GM19193 (cell line): ENCODE measurements around the gene GPR183.

Source experiments
- POLR2A ChIP-seq: IDR thresholded peaks from 4 replicates; pipeline ENCODE4 v1.6.1; 2011; ENCODE audit not compliant: insufficient read depth, insufficient read length; ENCODE audit errors: extremely low read depth

Gene GPR183

DNA sequence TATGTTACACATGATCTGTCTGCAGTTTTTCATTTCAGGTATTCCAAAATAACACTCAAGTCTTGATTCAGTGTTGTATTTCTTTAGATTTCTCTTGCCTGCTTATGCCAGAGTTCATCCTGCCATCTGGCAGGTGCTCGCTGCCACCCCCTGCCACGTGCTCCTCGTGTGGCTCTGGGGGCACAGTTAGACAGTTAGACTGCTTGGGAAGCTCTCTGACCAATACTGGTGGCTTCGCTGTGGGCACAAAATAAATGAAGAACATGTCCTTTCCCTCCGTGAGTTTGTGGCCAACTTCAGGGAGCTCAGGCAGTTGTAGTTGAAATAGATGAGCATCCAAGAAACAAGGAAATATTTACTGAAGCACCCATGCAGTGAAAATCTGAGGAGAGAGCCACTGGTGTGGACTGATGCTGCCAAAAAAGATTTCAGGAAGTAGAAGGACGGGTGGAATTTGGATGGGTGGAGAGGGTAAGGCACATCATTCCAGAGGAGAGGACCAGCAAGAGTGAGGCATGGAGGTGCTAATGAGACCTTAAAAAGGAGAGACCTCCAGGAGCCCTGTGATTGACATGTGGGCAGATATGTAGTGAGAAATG lies 37.5 kb upstream of the GPR183 start:
- no peak for TF ChIP-seq POLR2A

DNA sequence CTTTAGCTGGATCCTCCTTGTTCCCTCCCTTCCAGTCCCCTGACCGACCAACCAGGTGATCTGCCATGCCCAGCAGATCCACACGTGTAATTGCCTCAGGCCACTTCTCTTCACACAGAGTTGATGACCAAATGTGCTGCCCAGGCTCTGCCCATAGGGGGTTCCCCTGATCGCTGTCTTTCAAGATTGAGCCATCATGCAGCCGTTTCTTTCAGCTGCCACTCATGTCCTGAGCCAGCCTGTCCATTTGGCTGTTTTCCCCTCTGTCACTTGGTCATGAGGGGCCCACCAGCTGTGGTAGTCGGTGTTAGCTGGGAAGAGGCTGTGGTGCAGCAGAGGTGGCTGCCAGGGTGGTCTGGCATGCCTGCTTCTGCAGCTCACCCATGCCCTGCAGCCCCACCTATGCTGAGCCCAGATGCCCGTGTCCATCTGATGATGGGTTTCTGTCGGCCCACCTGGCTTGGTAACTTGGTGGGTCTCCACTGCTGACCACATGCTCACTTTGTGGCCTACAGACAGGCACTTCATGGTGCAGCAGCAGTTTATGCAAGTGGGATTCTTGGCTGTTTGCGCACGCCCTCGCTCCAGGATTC lies 35.6 kb upstream of the GPR183 start:
- TF ChIP-seq POLR2A, result no peak

DNA sequence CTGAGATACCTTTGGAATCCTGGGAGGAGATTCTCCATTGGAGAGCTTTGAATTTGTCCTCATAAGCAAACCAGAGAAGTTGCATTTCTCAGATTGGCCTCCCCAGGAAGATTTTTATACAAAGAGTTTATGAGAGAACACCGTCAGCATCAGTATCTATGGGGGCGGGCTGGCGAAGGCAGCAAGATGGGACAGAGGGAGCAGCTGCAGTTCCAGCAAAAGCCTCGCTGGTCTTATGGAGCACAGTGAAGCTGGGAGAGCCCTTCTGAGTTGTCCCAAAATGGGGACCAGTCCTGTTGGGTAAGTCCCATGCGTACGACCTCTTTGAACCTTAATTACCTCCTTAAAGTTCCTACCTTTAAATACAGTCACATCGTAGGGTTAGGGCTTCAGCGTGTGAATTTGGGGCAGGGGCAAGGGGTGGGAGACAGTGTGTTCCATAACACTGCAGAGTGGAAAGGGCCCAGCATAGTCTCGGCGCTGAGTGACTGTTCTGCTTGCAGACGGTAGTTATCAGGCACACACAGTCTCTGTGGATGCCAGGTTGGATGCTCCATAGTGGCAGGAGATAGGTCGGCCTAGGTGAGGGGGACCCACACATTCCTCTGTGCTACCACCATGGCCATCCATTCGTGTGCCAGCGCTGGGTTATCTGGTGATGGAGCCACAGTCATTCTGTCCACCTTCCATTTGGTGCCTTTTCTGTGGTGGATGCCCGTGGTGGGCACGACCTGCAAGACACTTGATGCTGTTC lies 34.9 kb upstream of the GPR183 start:
- no peak for TF ChIP-seq POLR2A

GRCh38 chr13:99340638-99341037 lies 33.4 kb upstream of the GPR183 start:
- no peak for TF ChIP-seq POLR2A

DNA sequence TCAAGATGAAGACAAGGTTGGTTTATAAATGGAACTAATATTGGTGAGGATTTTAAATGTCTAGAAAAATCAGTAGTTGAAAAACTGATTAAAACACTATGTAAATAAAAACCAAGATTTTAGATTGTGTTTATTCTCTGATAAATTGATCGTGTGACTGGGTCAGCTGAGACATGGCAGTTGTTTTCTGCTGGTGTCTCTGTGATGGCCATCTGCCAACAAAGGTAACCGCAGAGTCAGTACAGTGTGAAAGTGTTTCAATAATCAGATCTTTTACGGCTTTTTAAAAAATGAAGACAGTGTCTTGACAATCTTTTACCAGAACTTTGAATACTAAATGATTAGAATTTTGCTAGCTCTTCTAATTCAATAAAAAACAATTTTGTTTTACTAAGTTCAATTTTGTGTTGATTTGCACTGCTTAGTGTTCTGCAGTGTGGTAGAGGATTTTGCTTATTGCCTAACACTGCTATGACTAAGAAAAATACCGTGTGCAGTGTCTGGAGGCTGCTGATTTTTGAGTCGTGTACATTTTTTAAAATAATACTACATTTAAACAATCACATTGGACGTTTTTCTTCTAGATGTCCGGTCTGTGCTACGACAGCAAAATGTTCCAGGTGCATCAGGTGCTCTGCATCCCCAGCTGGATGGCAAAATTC lies 32.7 kb upstream of the GPR183 start:
- TF ChIP-seq POLR2A, result no peak

DNA sequence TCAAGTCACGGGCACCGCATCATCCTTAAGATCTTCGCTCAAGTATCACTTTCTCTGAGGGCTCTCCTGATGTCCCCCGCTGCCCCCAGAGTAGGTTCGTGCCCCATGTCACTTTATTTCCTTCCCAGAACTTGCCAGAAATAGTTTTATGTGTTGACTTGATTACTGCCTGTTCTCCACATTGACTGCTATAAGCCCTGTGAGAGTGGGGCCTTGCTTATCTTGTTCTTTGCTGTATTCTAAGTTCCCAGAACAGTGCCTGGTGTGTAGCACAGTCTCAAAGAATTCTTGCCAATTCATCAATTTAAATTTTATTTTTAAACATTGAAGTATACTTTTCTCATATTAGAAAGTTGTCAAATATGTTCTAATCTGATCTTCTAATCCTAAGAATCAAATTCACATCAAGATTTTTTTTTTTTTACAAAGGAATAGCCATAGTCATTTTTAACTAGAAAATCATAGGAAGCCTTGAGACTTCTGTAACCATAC lies 32.1 kb upstream of the GPR183 start:
- TF ChIP-seq POLR2A, result no peak

DNA sequence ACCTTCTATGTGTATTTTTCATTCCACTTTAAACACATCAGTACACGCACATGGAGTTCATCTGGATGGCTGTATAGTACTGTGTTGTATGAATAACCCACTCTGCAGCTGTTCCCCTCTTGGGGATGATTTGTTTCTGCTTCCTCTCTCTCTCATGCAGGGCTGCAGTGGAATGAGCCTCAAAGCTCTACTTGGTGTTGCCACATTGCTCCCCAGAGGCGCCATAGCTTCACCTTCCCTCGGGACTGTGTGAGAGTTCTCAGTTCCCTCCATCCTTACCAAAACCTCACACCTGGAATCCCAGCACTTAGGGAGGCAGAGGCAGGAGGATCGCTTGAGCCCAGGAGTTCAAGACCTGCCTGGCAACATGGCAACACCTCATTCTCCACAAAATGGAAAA lies 28.4 kb upstream of the GPR183 start:
- no peak for TF ChIP-seq POLR2A

GRCh38 chr13:99335087-99335486 lies 27.9 kb upstream of the GPR183 start:
- no peak for TF ChIP-seq POLR2A

- TF ChIP-seq POLR2A, result no peak
These were observed 27.0 kb upstream of the GPR183 start for GRCh38 chr13:99334221-99334620.

GRCh38 chr13:99332456-99332855 lies 25.3 kb upstream of the GPR183 start:
- no peak for TF ChIP-seq POLR2A

DNA sequence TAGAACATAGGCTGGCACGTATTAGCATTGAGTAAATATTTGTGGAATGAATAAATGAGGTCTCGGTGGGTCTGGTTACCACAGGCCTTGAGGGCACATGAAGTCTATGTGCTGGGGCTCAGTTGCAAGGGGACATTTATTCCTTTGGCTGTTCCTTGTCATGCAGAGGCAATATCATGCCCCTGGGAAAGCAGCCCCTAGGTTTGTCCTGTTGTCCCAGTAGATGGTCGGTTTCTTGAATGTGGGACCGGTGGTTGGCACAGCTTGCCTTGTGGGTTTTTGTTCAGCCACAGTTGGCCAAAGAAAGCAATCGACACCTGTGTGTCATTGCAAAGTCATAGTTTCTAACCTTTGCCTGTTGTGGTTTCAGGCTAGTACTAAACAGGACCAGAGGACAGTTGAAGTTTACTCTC lies 24.7 kb upstream of the GPR183 start:
- TF ChIP-seq POLR2A, result no peak

- no peak for TF ChIP-seq POLR2A
These were observed 23.7 kb upstream of the GPR183 start for GRCh38 chr13:99330942-99331341.

- no peak for TF ChIP-seq POLR2A
These were observed 22.3 kb upstream of the GPR183 start for GRCh38 chr13:99329477-99329876.

- no peak for TF ChIP-seq POLR2A
These were observed 20.6 kb upstream of the GPR183 start for GRCh38 chr13:99327761-99328160.

GRCh38 chr13:99327126-99327525 lies 19.9 kb upstream of the GPR183 start:
- TF ChIP-seq POLR2A, result no peak

DNA sequence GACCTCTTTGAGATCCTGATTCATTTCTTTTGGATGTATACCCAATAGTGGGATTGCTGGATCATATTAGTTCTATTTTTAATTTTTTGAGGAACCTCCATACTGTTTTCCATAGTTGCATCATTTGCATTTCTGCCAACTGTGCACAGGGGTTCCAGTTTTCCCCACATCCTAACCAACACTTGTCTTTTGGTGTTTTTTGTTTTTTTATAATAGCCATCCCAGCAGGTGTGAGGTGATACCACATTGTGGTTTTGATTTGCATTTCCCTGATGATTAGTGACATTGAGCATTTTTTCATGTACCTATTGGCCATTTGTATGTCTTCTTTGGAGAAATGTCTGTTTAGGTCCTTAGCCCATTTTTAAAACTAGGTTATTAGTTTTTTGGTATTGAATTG lies 18.8 kb upstream of the GPR183 start:
- no peak for TF ChIP-seq POLR2A

DNA sequence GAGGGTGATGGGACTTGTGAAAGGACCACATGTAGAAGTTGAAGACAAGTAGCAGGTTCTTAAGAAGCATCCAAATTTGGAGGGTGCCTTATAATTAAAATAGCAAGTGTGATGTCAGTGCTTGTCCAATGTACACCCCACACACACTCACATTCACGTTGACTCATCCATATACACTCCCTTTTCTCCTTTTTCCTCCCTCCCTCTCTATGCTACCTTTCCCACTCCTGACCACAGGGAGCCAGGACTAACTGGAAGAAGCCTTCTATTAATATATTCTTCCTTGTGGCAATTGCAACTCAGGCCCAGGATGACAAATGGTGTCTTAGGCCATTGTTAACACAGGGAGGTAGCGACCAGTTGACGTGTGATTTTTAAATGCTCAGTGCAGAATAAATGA lies 16.3 kb upstream of the GPR183 start:
- no peak for TF ChIP-seq POLR2A
